HUDEP-2 (cell line): ENCODE measurements around the gene LY6G6C.
"Not testable (repeated sequence)": the region's sequence is repeated elsewhere in the genome, so short reads cannot be mapped to it uniquely, and the experiment has no call there.

Source experiments
- DNase-seq, 76 experiments: peaks; one replicate each; lab custom pipeline; 2025; ENCODE audit not compliant: unreplicated experiment in 76 of 76; lab: John Stamatoyannopoulos, UW

Gene LY6G6C

GRCh38 chr6:31709157-31709556 lies 12.4 kb downstream of the LY6G6C start:
- DNase-seq = not testable (repeated sequence)

GRCh38 chr6:31708224-31708623 lies 13.3 kb downstream of the LY6G6C start:
- DNase-seq = no peak

GRCh38 chr6:31707701-31708100 lies 13.8 kb downstream of the LY6G6C start:
- no peak for DNase-seq

GRCh38 chr6:31706599-31706998 lies 14.9 kb downstream of the LY6G6C start, which contains the start of gene LY6G6F:
TSS of gene LY6G6F (plus strand) at chr6:31706866. CDS start at chr6:31706907, 41 bp downstream.
- no peak for DNase-seq

GRCh38 chr6:31705931-31706330 lies 15.6 kb downstream of the LY6G6C start:
- DNase-seq = no peak

GRCh38 chr6:31702819-31703716 lies 18.5 kb downstream of the LY6G6C start, which contains the start of gene ABHD16A:
TSS of gene ABHD16A (minus strand) at chr6:31703324. CDS start at chr6:31703281, 43 bp downstream.
- peak in 75 of 76 experiments; percentile 89 to 100 (median 99) for DNase-seq

- DNase-seq = peak in 3 of 76 experiments; percentile 38 to 49 (median 46)
Measured at GRCh38 chr6:31702405-31702818, 19.1 kb downstream of the LY6G6C start.

- peak in 17 of 76 experiments; percentile 12 to 46 (median 26) for DNase-seq
Measured at GRCh38 chr6:31701666-31702404, 19.7 kb downstream of the LY6G6C start.

GRCh38 chr6:31700740-31701401 lies 20.7 kb downstream of the LY6G6C start:
- DNase-seq = no peak

- no peak for DNase-seq
Measured at GRCh38 chr6:31697555-31697954, 24.0 kb downstream of the LY6G6C start.

GRCh38 chr6:31693535-31693934 lies 28.0 kb downstream of the LY6G6C start:
- no peak for DNase-seq

- DNase-seq = no peak
Measured at GRCh38 chr6:31692886-31693285, 28.7 kb downstream of the LY6G6C start.

- DNase-seq = no peak
Measured at GRCh38 chr6:31692353-31692752, 29.2 kb downstream of the LY6G6C start.

GRCh38 chr6:31691564-31692108 lies 29.9 kb downstream of the LY6G6C start:
- no peak for DNase-seq

GRCh38 chr6:31691078-31691463 lies 30.5 kb downstream of the LY6G6C start:
- DNase-seq = no peak

- peak in 53 of 76 experiments; percentile 13 to 70 (median 38) for DNase-seq
Measured at GRCh38 chr6:31690231-31691077, 31.1 kb downstream of the LY6G6C start.

GRCh38 chr6:31689249-31690110 lies 32.1 kb downstream of the LY6G6C start:
- DNase-seq = peak in 2 of 76 experiments; percentile 11 to 16

- no peak for DNase-seq
Measured at GRCh38 chr6:31687860-31688693, 33.5 kb downstream of the LY6G6C start.
